HepG2 (cell line): Measurements from ENCODE around the gene TREH. TPM values are rescaled to one million over a fixed set of nuclear protein-coding genes. Genes with fewer than 3 reads are reported as not detected.

Experiments
- ATAC-seq: fragments of 200-7000 bp; cut with Tn5 transposase; 3 replicates; pipeline ENCODE4 v1.9.1; 2020; ENCODE audit warnings: mild to moderate bottlenecking, moderate library complexity
- BruUV-seq: library from RNA; stranded (reverse); fragments of 400-500 nt; replicated peaks from 2 replicates; lab custom pipeline; 2021; lab: Mats Ljungman, UMichigan
- CTCF ChIA-PET: fragments of 300-600 bp; formaldehyde crosslinking; extraction: SDS; loops from one replicate; lab custom pipeline; 2021; ENCODE audit warnings: low total read pairs, inconsistent platforms, low intra/inter-chr PET ratio; lab: Yijun Ruan, JAX
- POLR2A ChIA-PET: fragments of 350-600 bp; sonication (Branson Sonifier 250); formaldehyde crosslinking; loops from one replicate; lab custom pipeline; 2020; ENCODE audit warnings: antibody characterized with exemption, inconsistent platforms; lab: Yijun Ruan, JAX
- DNase-seq: peaks from one replicate; pipeline ENCODE4 v3.0.0-alpha.2; 2015; ENCODE audit warnings: low spot score
- FAIRE-seq: peaks from 3 replicates; lab custom pipeline; 2011; peaks lifted over from hg19 to GRCh38; lab: Jason Lieb, UNC
- H2AFZ ChIP-seq: one replicate; pipeline ENCODE4 v1.6.1; 2011; ENCODE audit warnings: low read length, inconsistent platforms
- H3K27ac ChIP-seq: fragments of 300-600 bp; 3 replicates; pipeline ENCODE4 v1.8.0; 2011; ENCODE audit warnings: mixed run types, mild to moderate bottlenecking, mixed read lengths, low read length, inconsistent platforms; ENCODE audit not compliant: insufficient read depth; ENCODE audit errors: extremely low read length
- H3K27me3 ChIP-seq, 2 experiments: fragments of 200-600 bp in 1 of 2; 2 replicates in 1 of 2; 3 replicates in 1 of 2; pipeline versions ENCODE4 v1.6.0 to v1.8.0; 2011; ENCODE audit warnings: low read length in 2 of 2, mild to moderate bottlenecking in 2 of 2, moderate library complexity in 2 of 2, inconsistent platforms in 1 of 2; ENCODE audit not compliant: insufficient read depth in 2 of 2, control insufficient read depth in 1 of 2
- H3K36me3 ChIP-seq, 2 experiments: fragments of 200-600 bp in 1 of 2; replicated peaks in 1 of 2; 2 replicates in 1 of 2; 3 replicates in 1 of 2; pipeline versions ENCODE4 v1.5.1 to v1.8.0; 2011; ENCODE audit warnings: low read length in 2 of 2, inconsistent platforms in 1 of 2; ENCODE audit not compliant: insufficient read depth in 2 of 2, control insufficient read depth in 1 of 2
- H3K4me1 ChIP-seq: 2 replicates; pipeline ENCODE4 v1.5.1; 2012; ENCODE audit warnings: low read length, inconsistent platforms; ENCODE audit not compliant: insufficient read depth
- H3K4me2 ChIP-seq: 2 replicates; pipeline ENCODE4 v1.6.0; 2011; ENCODE audit warnings: low read depth, low read length, inconsistent platforms
- H3K4me3 ChIP-seq, 3 experiments: fragments of 200-600 bp in 1 of 3; sonication (generic), shearing (Covaris generic) in 1 of 3; replicated peaks in 1 of 3; 2 replicates each; pipeline ENCODE4 v1.5.1; 2011 to 2016; ENCODE audit warnings: low read length in 3 of 3, inconsistent platforms in 2 of 3, low read depth in 2 of 3, mild to moderate bottlenecking in 2 of 3, control low read depth in 1 of 3, mixed read lengths in 1 of 3; ENCODE audit not compliant: insufficient read depth in 1 of 3
- H3K79me2 ChIP-seq: one replicate; pipeline ENCODE4 v1.6.1; 2011; ENCODE audit warnings: low read length, inconsistent platforms; ENCODE audit not compliant: insufficient read depth
- H3K9ac ChIP-seq: 2 replicates; pipeline ENCODE4 v1.6.0; 2011; ENCODE audit warnings: mild to moderate bottlenecking, low read depth, low read length, inconsistent platforms; ENCODE audit not compliant: insufficient read depth
- H3K9me3 ChIP-seq: 2 replicates; pipeline ENCODE4 v1.5.1; 2012; ENCODE audit warnings: mild to moderate bottlenecking, low read length
- H4K20me1 ChIP-seq: 2 replicates; pipeline ENCODE4 v1.6.0; 2011; ENCODE audit warnings: inconsistent platforms, mild to moderate bottlenecking, low read length, moderate library complexity; ENCODE audit not compliant: insufficient read depth
- ELF4 ChIP-seq: sonication (generic); formaldehyde crosslinking; IDR thresholded peaks from 2 replicates; pipeline ENCODE4 v1.5.0; 2020; ENCODE audit warnings: missing genetic modification reagents, mild to moderate bottlenecking, moderate library complexity, borderline replicate concordance
- HNRNPL ChIP-seq: fragments of 200-400 bp; formaldehyde crosslinking; IDR thresholded peaks from 2 replicates; pipeline ENCODE4 v1.6.1; 2017; ENCODE audit warnings: mild to moderate bottlenecking, low read depth, low read length
- SAFB2 ChIP-seq: sonication (generic); formaldehyde crosslinking; IDR thresholded peaks from 2 replicates; pipeline ENCODE4 v1.5.1; 2020; ENCODE audit warnings: missing genetic modification reagents, low read depth, mild to moderate bottlenecking, borderline replicate concordance
- ZKSCAN8 ChIP-seq: IDR thresholded peaks from 2 replicates; pipeline ENCODE4 v1.6.1; 2016; ENCODE audit warnings: borderline replicate concordance, missing genetic modification reagents, missing compliant biosample characterization
- ZNF337 ChIP-seq: sonication (generic); formaldehyde crosslinking; IDR thresholded peaks from 2 replicates; pipeline ENCODE4 v1.5.1; 2020; ENCODE audit warnings: missing genetic modification reagents, low read depth, mild to moderate bottlenecking, borderline replicate concordance
- ZNF761 ChIP-seq: sonication (generic); formaldehyde crosslinking; conservative IDR thresholded peaks from 2 replicates; pipeline ENCODE4 v1.4.0; 2020; ENCODE audit warnings: mild to moderate bottlenecking, missing genetic modification reagents
- WGBS: methylation state at CpG from one replicate; pipeline ENCODE4 v1.1.6; 2017; ENCODE audit warnings: low lambda C conversion rate; 5-methylcytosine and 5-hydroxymethylcytosine counted together
- in situ Hi-C: cut with HindIII; loops from 2 replicates; pipeline ENCODE4 v1.10.0; 2017; ENCODE audit warnings: low pct_unique_long_range_greater_than_20kb; ENCODE audit not compliant: extremely low pct_ligation_motif_present
- intact Hi-C: fragments of 100-400 bp; cut with micrococcal nuclease; formaldehyde crosslinking; loops from one replicate; pipeline ENCODE4 v1.10.0; 2022; ENCODE audit not compliant: unreplicated experiment
- polyA plus RNA-seq, 8 experiments: library from polyadenylated mRNA; depleted of rRNA in 3 of 8; stranded (reverse) in 7 of 8; unstranded in 1 of 8; fragments of >200 nt; fragmentation: Illumina TruSeq in 4 of 8; extraction: Trizol in 4 of 8; gene quantifications; 2 replicates each; pipeline versions ENCODE4 v1.2.1 to v1.2.3, GENCODE V29; 2011 to 2016; ENCODE audit warnings: low read depth in 4 of 8, missing spikeins in 1 of 8, mixed read lengths in 1 of 8; ENCODE audit not compliant: insufficient read depth in 1 of 8
- total RNA-seq, 5 experiments: library from RNA; depleted of rRNA; stranded (reverse); fragments of >200 nt; fragmentation: Illumina TruSeq; extraction: Trizol; gene quantifications; 2 replicates each; pipeline ENCODE4 v1.2.3, GENCODE V29; 2016; ENCODE audit warnings: low read depth in 1 of 5

Gene TREH
- total and polyA plus RNA-seq, 2 of the 13 experiments (the other 11 are each of a cell fraction or from before 2014, with no cell fraction given) = 0.53 to 0.86 TPM

GRCh38 chr11:118662401-118663271 is 16.8 kb downstream of the TREH start:
- H4K20me1 ChIP-seq = no peaks in the 10 kb centered on the region
- in situ Hi-C loops = no loop called here
- H3K4me1 ChIP-seq = peaks cover 35% of the 10 kb centered on the region
- POLR2A ChIA-PET = interaction anchor here (0.6 to 1.7 kb wide), 3 partner anchors 11 to 42 kb away, joined by 3 to 6 read pairs (median 3); no protein-coding TSS in a partner anchor
- H3K27me3 ChIP-seq = no peaks in the 10 kb centered on the region
- H3K36me3 ChIP-seq = no peaks in the 10 kb centered on the region
- intact Hi-C loops = no loop called here
- no peak for ATAC-seq
- no peak for FAIRE-seq
- H3K9me3 ChIP-seq = no peaks in the 10 kb centered on the region
- H3K79me2 ChIP-seq = no peaks in the 10 kb centered on the region
- no peak overlapping the region for H3K27ac ChIP-seq
- WGBS = 52% methylated on average over 5 of the region's 8 CpGs
- no peak for TF ChIP-seq ZKSCAN8 (CRISPR knock-in tag)
- TF ChIP-seq ZNF761 (CRISPR knock-in tag) = no peak
- no TSS peak for BruUV-seq
- no peak overlapping the region for H2AFZ ChIP-seq
- no peak overlapping the region for H3K4me3 ChIP-seq
- no peak overlapping the region for H3K4me2 ChIP-seq
- no peak for DNase-seq
- no peak overlapping the region for H3K9ac ChIP-seq
- CTCF ChIA-PET = no interaction called here

- Histone ChIP-seq H3K27ac (no peak overlapping the region), H4K20me1 (no peaks in the 10 kb centered on the region), H3K9me3 (no peaks in the 10 kb centered on the region), H3K4me2 (no peak overlapping the region; the same call in 1 of the 2 replicates), H3K9ac (no peak overlapping the region), H3K36me3 (no peaks in the 10 kb centered on the region; a peak in 2 of 5 replicates), H3K79me2 (no peaks in the 10 kb centered on the region), H3K27me3 (no peaks in the 10 kb centered on the region), H2AFZ (no peak overlapping the region), H3K4me3 (no peak overlapping the region), H3K4me1 (peaks cover 35% of the 10 kb centered on the region)
- no peak for FAIRE-seq
- no TSS peak for BruUV-seq
- no peak for DNase-seq
- WGBS = 67% methylated on average over 10 of the region's 19 CpGs
- no peak for ATAC-seq
- intact Hi-C loops = loop anchor here (1.0 kb wide), 1 partner anchor 12 kb away; no protein-coding TSS in a partner anchor
- in situ Hi-C loops = no loop called here
- ChIA-PET CTCF (interaction anchor here (3.6 kb wide), 1 partner anchor 29 kb away, joined by 49 read pairs; no protein-coding TSS in a partner anchor), POLR2A (interaction anchor here (0.6 to 3.2 kb wide), 4 partner anchors 12 to 28 kb away, joined by 3 to 15 read pairs (median 6); partner anchors contain the start of gene TREH)
- TF ChIP-seq ZNF337 (CRISPR knock-in tag) (no peak), SAFB2 (CRISPR knock-in tag) (no peak), ELF4 (CRISPR knock-in tag) (no peak), HNRNPL (peak; percentile 75)
These were observed 17.8 kb downstream of the TREH start for GRCh38 chr11:118661425-118662301.
